ENCODE data around the gene PTGER2. TPM values are rescaled to one million over a fixed set of nuclear protein-coding genes. Genes with fewer than 3 reads are reported as not detected.

The PTGER2 gene
- total RNA-seq, 4 donors from 2014 or later = 0.25 to 0.78 TPM; not detected in 2

GRCh38 chr14:52286661-52287649 is 27.2 kb upstream of the PTGER2 start:
- TF ChIP-seq POLR2A (IDR thresholded peaks at IDR 0.05) = no peak
- TF ChIP-seq, protein P1, sequence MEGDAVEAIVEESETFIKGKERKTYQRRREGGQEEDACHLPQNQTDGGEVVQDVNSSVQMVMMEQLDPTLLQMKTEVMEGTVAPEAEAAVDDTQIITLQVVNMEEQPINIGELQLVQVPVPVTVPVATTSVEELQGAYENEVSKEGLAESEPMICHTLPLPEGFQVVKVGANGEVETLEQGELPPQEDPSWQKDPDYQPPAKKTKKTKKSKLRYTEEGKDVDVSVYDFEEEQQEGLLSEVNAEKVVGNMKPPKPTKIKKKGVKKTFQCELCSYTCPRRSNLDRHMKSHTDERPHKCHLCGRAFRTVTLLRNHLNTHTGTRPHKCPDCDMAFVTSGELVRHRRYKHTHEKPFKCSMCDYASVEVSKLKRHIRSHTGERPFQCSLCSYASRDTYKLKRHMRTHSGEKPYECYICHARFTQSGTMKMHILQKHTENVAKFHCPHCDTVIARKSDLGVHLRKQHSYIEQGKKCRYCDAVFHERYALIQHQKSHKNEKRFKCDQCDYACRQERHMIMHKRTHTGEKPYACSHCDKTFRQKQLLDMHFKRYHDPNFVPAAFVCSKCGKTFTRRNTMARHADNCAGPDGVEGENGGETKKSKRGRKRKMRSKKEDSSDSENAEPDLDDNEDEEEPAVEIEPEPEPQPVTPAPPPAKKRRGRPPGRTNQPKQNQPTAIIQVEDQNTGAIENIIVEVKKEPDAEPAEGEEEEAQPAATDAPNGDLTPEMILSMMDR (IDR thresholded peaks at IDR 0.05 in 4 of 5, conservative IDR thresholded peaks at IDR 0.05 in 1 of 5) = no peak
- intact Hi-C loops (cut with DNase I; ENCODE audit: low total_unique reads) (no loop called here), in situ Hi-C loops (cut with MboI; ENCODE audit: low sequenced_read_pairs in 4 of 4) (no loop called here)
- Histone ChIP-seq H3K9me3 (no peaks in the 10 kb centered on the region), H3K4me3 (no peak overlapping the region), H3K36me3 (no peaks in the 10 kb centered on the region), H3K27ac (no peak overlapping the region), H3K27me3 (no peaks in the 10 kb centered on the region), H3K4me1 (no peaks in the 10 kb centered on the region)
- ATAC-seq = no peak
- DNase-seq = no peak

- DNase-seq (no peak), ATAC-seq (no peak)
- Histone ChIP-seq H3K27ac (no peak overlapping the region), H3K4me1 (no peaks in the 10 kb centered on the region), H3K4me3 (no peak overlapping the region), H3K36me3 (no peaks in the 10 kb centered on the region), H3K27me3 (no peaks in the 10 kb centered on the region), H3K9me3 (no peaks in the 10 kb centered on the region)
- intact Hi-C loops (cut with DNase I; ENCODE audit: low total_unique reads) (no loop called here), in situ Hi-C loops (cut with MboI; ENCODE audit: low sequenced_read_pairs in 4 of 4) (loop anchor here in 1 of 4 donors (5.0 kb wide), 1 partner anchor 176 kb away; no protein-coding TSS in a partner anchor)
- TF ChIP-seq POLR2A (IDR thresholded peaks at IDR 0.05) = no peak
- TF ChIP-seq, protein P1 (IDR thresholded peaks at IDR 0.05 in 4 of 5, conservative IDR thresholded peaks at IDR 0.05 in 1 of 5) = no peak
Observed at GRCh38 chr14:52296378-52296777, 17.7 kb upstream of the PTGER2 start.

GRCh38 chr14:52298795-52299194 is 15.3 kb upstream of the PTGER2 start:
- ATAC-seq (no peak), DNase-seq (no peak)
- intact Hi-C loops (cut with DNase I; ENCODE audit: low total_unique reads) = no loop called here
- Histone ChIP-seq H3K4me3 (no peak overlapping the region), H3K27me3 (no peaks in the 10 kb centered on the region), H3K9me3 (no peaks in the 10 kb centered on the region), H3K27ac (no peak overlapping the region), H3K4me1 (no peaks in the 10 kb centered on the region), H3K36me3 (no peaks in the 10 kb centered on the region)
- in situ Hi-C loops (cut with MboI; ENCODE audit: low sequenced_read_pairs in 4 of 4) = loop anchor here in 1 of 4 donors (5.0 kb wide), 1 partner anchor 174 kb away; no protein-coding TSS in a partner anchor
- TF ChIP-seq, protein P1 (IDR thresholded peaks at IDR 0.05 in 4 of 5, conservative IDR thresholded peaks at IDR 0.05 in 1 of 5) = no peak
- TF ChIP-seq POLR2A (IDR thresholded peaks at IDR 0.05) = no peak

GRCh38 chr14:52299692-52300278 is 14.3 kb upstream of the PTGER2 start:
- no peaks in the 10 kb centered on the region for H3K9me3 ChIP-seq
- no peak overlapping the region for H3K4me3 ChIP-seq
- intact Hi-C loops (cut with DNase I; ENCODE audit: low total_unique reads) = no loop called here
- H3K36me3 ChIP-seq = no peaks in the 10 kb centered on the region
- ATAC-seq (no peak), DNase-seq (no peak)
- H3K27ac ChIP-seq = no peak overlapping the region
- TF ChIP-seq, protein P1 (IDR thresholded peaks at IDR 0.05 in 4 of 5, conservative IDR thresholded peaks at IDR 0.05 in 1 of 5) = peak in 4 of 5 experiments; percentile 27 to 52 (median 43)
- no peak for TF ChIP-seq POLR2A (IDR thresholded peaks at IDR 0.05)
- no peaks in the 10 kb centered on the region for H3K4me1 ChIP-seq
- no peaks in the 10 kb centered on the region for H3K27me3 ChIP-seq
- in situ Hi-C loops (cut with MboI; ENCODE audit: low sequenced_read_pairs in 4 of 4) = loop anchor here in 1 of 4 donors (5.0 kb wide), 1 partner anchor 173 kb away; no protein-coding TSS in a partner anchor
